ENCODE data around the gene FARS2. TPM values are rescaled to one million over a fixed set of nuclear protein-coding genes. Genes with fewer than 3 reads are reported as not detected.
A peak's percentile ranks its signal among the peaks of the same experiment; 100 is the strongest.
"Not testable (repeated sequence)": the region's sequence is repeated elsewhere in the genome, so short reads cannot be mapped to it uniquely, and the experiment has no call there.

The FARS2 gene
- polyA plus RNA-seq, 1 experiment = 17.9 TPM

- ChIA-PET CTCF (no interaction called here), POLR2A (no interaction called here)
- Histone ChIP-seq H3K36me3 (ENCODE audit: control insufficient read depth, insufficient read depth, low read length) (no peaks in the 10 kb centered on the region), H3K27me3 (ENCODE audit: control insufficient read depth, insufficient read depth, low read length) (no peaks in the 10 kb centered on the region), H3K4me3 (ENCODE audit: low read depth, low read length) (no peak overlapping the region)
- no peak for DNase-seq (ENCODE audit: low read depth)
- TF ChIP-seq, protein P1, sequence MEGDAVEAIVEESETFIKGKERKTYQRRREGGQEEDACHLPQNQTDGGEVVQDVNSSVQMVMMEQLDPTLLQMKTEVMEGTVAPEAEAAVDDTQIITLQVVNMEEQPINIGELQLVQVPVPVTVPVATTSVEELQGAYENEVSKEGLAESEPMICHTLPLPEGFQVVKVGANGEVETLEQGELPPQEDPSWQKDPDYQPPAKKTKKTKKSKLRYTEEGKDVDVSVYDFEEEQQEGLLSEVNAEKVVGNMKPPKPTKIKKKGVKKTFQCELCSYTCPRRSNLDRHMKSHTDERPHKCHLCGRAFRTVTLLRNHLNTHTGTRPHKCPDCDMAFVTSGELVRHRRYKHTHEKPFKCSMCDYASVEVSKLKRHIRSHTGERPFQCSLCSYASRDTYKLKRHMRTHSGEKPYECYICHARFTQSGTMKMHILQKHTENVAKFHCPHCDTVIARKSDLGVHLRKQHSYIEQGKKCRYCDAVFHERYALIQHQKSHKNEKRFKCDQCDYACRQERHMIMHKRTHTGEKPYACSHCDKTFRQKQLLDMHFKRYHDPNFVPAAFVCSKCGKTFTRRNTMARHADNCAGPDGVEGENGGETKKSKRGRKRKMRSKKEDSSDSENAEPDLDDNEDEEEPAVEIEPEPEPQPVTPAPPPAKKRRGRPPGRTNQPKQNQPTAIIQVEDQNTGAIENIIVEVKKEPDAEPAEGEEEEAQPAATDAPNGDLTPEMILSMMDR (IDR thresholded peaks at IDR 0.05; ENCODE audit: insufficient read depth, low read depth, low read length) = no peak
Observed at GRCh38 chr6:5652406-5653137, 391.3 kb downstream of the FARS2 start.

- H3K27me3 ChIP-seq (ENCODE audit: control insufficient read depth, insufficient read depth, low read length) = no peaks in the 10 kb centered on the region
- CTCF ChIA-PET = no interaction called here
- H3K4me3 ChIP-seq (ENCODE audit: low read depth, low read length) = no peak overlapping the region
- TF ChIP-seq, protein P1 (IDR thresholded peaks at IDR 0.05; ENCODE audit: insufficient read depth, low read depth, low read length) = no peak
- H3K36me3 ChIP-seq (ENCODE audit: control insufficient read depth, insufficient read depth, low read length) = no peaks in the 10 kb centered on the region
- no peak for DNase-seq (ENCODE audit: low read depth)
- POLR2A ChIA-PET = no interaction called here
Observed at GRCh38 chr6:5653801-5654200, 392.5 kb downstream of the FARS2 start.

- ChIA-PET POLR2A (no interaction called here), CTCF (interaction anchor here (1.2 kb wide), 1 partner anchor 9 kb away, joined by 3 read pairs; no protein-coding TSS in a partner anchor)
- Histone ChIP-seq H3K36me3 (ENCODE audit: control insufficient read depth, insufficient read depth, low read length) (no peaks in the 10 kb centered on the region), H3K4me3 (ENCODE audit: low read depth, low read length) (no peak overlapping the region), H3K27me3 (ENCODE audit: control insufficient read depth, insufficient read depth, low read length) (no peaks in the 10 kb centered on the region)
- no peak for DNase-seq (ENCODE audit: low read depth)
- TF ChIP-seq, protein P1 (IDR thresholded peaks at IDR 0.05; ENCODE audit: insufficient read depth, low read depth, low read length) = no peak
Observed at GRCh38 chr6:5656226-5656625, 394.9 kb downstream of the FARS2 start.

DNA sequence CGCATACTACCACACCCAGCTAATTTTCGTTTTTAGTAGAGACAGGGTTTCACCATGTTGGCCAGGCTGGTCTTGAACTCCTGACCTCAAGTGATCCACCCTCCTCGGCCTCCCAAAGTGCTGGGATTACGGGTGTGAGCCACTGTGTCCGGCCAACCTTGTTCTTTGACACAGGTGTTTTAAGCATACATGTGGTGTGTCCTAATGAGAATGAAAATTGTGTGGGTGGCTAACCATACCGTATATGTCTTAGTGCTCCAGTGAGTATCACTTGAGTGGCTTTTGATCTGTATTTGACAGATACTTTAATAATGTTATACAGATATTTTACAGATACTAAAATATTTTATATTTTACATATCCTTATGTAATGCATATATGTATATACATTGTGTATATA, 395.4 kb downstream of the FARS2 start:
- CTCF ChIA-PET = interaction anchor here (1.2 kb wide), 1 partner anchor 9 kb away, joined by 3 read pairs; no protein-coding TSS in a partner anchor
- not testable (repeated sequence) for H3K4me3 ChIP-seq (ENCODE audit: low read depth, low read length)

DNA sequence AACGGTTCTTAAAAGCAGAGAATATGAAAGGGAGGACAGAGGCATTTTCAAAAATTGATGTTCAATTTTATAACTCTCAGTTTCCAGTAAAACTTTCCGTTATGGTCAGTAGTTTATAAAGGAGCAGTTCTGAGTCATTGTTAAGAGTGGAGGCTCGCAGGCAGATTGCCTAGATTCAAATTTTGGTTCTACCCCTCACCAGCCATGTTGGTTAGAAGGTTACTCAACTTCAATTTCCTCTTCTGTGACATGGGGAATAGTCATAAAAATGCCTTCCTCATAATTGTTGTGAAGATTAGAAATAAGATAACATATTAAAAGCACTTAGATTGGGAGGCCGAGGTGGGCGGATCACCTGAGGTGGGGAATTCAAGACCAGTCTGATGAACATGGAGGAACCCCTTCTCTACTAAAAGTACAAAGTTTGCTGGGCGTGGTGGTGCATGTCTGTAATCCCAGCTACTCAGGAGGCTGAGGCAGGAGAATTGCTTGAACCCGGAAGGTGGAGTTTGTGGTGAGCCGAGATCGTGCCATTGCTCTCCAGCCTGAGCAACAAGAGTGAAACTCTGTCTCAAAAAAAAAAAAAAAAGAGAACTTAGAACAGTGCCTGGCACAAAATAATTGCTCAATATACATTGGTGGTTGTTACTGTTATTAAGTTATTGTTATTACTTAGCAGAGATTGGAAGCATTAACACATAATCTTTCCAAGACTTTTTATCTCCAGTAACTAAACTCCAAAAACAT, 396.5 kb downstream of the FARS2 start:
- POLR2A ChIA-PET = no interaction called here
- H3K36me3 ChIP-seq (ENCODE audit: control insufficient read depth, insufficient read depth, low read length) = no peaks in the 10 kb centered on the region
- no peak overlapping the region for H3K4me3 ChIP-seq (ENCODE audit: low read depth, low read length)
- TF ChIP-seq, protein P1 (IDR thresholded peaks at IDR 0.05; ENCODE audit: insufficient read depth, low read depth, low read length) = no peak
- peak; percentile 21 for DNase-seq (ENCODE audit: low read depth)
- no peaks in the 10 kb centered on the region for H3K27me3 ChIP-seq (ENCODE audit: control insufficient read depth, insufficient read depth, low read length)
- CTCF ChIA-PET = no interaction called here

More for the DNA sequence above, 395.4 kb downstream of the FARS2 start:
- H3K27me3 ChIP-seq (ENCODE audit: control insufficient read depth, insufficient read depth, low read length); DNase-seq (ENCODE audit: low read depth); H3K36me3 ChIP-seq (ENCODE audit: control insufficient read depth, insufficient read depth, low read length); POLR2A ChIA-PET: not testable (repeated sequence)
